GM10266 (cell line): ENCODE measurements around the gene BTBD1.
"Not testable (repeated sequence)": the region's sequence is repeated elsewhere in the genome, so short reads cannot be mapped to it uniquely, and the experiment has no call there.

Experiments
- DNase-seq: peaks from one replicate; pipeline ENCODE4 v3.0.0; 2012; ENCODE audit errors: extremely low spot score
- CTCF ChIP-seq: IDR thresholded peaks from 2 replicates; pipeline ENCODE4 v1.5.1; 2012; ENCODE audit warnings: mild to moderate bottlenecking, low read depth; ENCODE audit not compliant: control insufficient read depth, insufficient read depth; ENCODE audit errors: missing control alignments

BTBD1 gene

GRCh38 chr15:83016906-83017305 lies 50.1 kb downstream of the BTBD1 start:
- no peak for TF ChIP-seq CTCF
- no peak for DNase-seq

- no peak for TF ChIP-seq CTCF
- no peak for DNase-seq
These were observed 51.7 kb downstream of the BTBD1 start for GRCh38 chr15:83015361-83015760.

GRCh38 chr15:83014205-83014653 lies 52.8 kb downstream of the BTBD1 start:
- DNase-seq: no peak
- TF ChIP-seq CTCF: no peak

- no peak for DNase-seq
- TF ChIP-seq CTCF: no peak
These were observed 54.4 kb downstream of the BTBD1 start for GRCh38 chr15:83012636-83013035.

- TF ChIP-seq CTCF: no peak
- DNase-seq: no peak
These were observed 55.0 kb downstream of the BTBD1 start for GRCh38 chr15:83012076-83012426.

- peak; percentile 91 for DNase-seq
- peak; percentile 93 for TF ChIP-seq CTCF
These were observed 55.6 kb downstream of the BTBD1 start, which contains the start of gene C15orf40 for GRCh38 chr15:83011271-83012075. C15orf40 (minus strand) TSS chr15:83011639; CDS start chr15:83011607, 32 bp downstream.

- peak; percentile 85 for DNase-seq
These were observed 56.3 kb downstream of the BTBD1 start for GRCh38 chr15:83010709-83011270.

GRCh38 chr15:83000672-83001031 lies 66.4 kb downstream of the BTBD1 start:
- DNase-seq: not testable (repeated sequence)

More at GRCh38 chr15:83010709-83011270, 56.3 kb downstream of the BTBD1 start:
- peak; percentile 88 for TF ChIP-seq CTCF
